WERI-Rb-1 (cell line): ENCODE data around the gene SLC17A2.
"Not testable (repeated sequence)": the region's sequence is repeated elsewhere in the genome, so short reads cannot be mapped to it uniquely, and the experiment has no call there.

Source experiments
- DNase-seq: peaks from one replicate; pipeline ENCODE4 v3.0.0-alpha.2; 2020
- H3K27ac ChIP-seq: fragments of 250-450 bp; sonication (Bioruptor Pico); 2 replicates; pipeline ENCODE4 v1.5.1; 2020; ENCODE audit warnings: mild to moderate bottlenecking, moderate library complexity
- H3K27me3 ChIP-seq: fragments of 250-450 bp; sonication (Bioruptor Pico); 2 replicates; pipeline ENCODE4 v1.5.1; 2021; ENCODE audit warnings: mild to moderate bottlenecking, low read depth, moderate library complexity; ENCODE audit not compliant: insufficient read depth, severe bottlenecking
- H3K36me3 ChIP-seq: fragments of 250-450 bp; sonication (Bioruptor Pico); 2 replicates; pipeline ENCODE4 v1.5.1; 2020; ENCODE audit warnings: mild to moderate bottlenecking, moderate library complexity
- H3K4me3 ChIP-seq: 2 replicates; pipeline ENCODE4 v1.5.1; 2011; ENCODE audit warnings: low read depth, mild to moderate bottlenecking, control low read depth, low read length
- H3K9me3 ChIP-seq: fragments of 250-450 bp; sonication (Bioruptor Pico); 2 replicates; pipeline ENCODE4 v1.5.1; 2021; ENCODE audit warnings: mild to moderate bottlenecking, moderate library complexity; ENCODE audit not compliant: severe bottlenecking
- CTCF ChIP-seq: IDR thresholded peaks from 2 replicates; pipeline ENCODE4 v1.5.1; 2011; ENCODE audit warnings: low read depth, mild to moderate bottlenecking, control low read depth, inconsistent platforms, low read length

Gene SLC17A2

GRCh38 chr6:25949695-25950094 lies 19.2 kb upstream of the SLC17A2 start:
- Histone ChIP-seq H3K27ac (no peak overlapping the region), H3K9me3 (peaks cover 4% of the 10 kb centered on the region), H3K27me3 (no peaks in the 10 kb centered on the region), H3K4me3 (no peak overlapping the region), H3K36me3 (no peaks in the 10 kb centered on the region)
- no peak for DNase-seq
- TF ChIP-seq CTCF: no peak

GRCh38 chr6:25947492-25947891 lies 17.0 kb upstream of the SLC17A2 start:
- H3K36me3 ChIP-seq, H3K27ac ChIP-seq, H3K27me3 ChIP-seq, H3K9me3 ChIP-seq, H3K4me3 ChIP-seq, DNase-seq: not testable (repeated sequence)

GRCh38 chr6:25946631-25947030 lies 16.1 kb upstream of the SLC17A2 start:
- no peak for DNase-seq
- Histone ChIP-seq H3K27me3 (no peaks in the 10 kb centered on the region), H3K36me3 (no peaks in the 10 kb centered on the region), H3K27ac (no peak overlapping the region), H3K9me3 (peaks cover 4% of the 10 kb centered on the region), H3K4me3 (no peak overlapping the region)
- TF ChIP-seq CTCF: no peak

GRCh38 chr6:25945738-25946137 lies 15.2 kb upstream of the SLC17A2 start:
- not testable (repeated sequence) for H3K36me3 ChIP-seq, H3K9me3 ChIP-seq, H3K27ac ChIP-seq, H3K4me3 ChIP-seq, DNase-seq, H3K27me3 ChIP-seq

GRCh38 chr6:25944688-25945574 lies 14.4 kb upstream of the SLC17A2 start:
- Histone ChIP-seq H3K4me3 (no peak overlapping the region), H3K27ac (no peak overlapping the region), H3K9me3 (peaks cover 4% of the 10 kb centered on the region), H3K27me3 (no peaks in the 10 kb centered on the region), H3K36me3 (no peaks in the 10 kb centered on the region)
- no peak for DNase-seq
- TF ChIP-seq CTCF: no peak

GRCh38 chr6:25943887-25944286 lies 13.4 kb upstream of the SLC17A2 start:
- peaks cover 4% of the 10 kb centered on the region for H3K9me3 ChIP-seq
- no peak overlapping the region for H3K4me3 ChIP-seq
- DNase-seq: no peak
- no peak for TF ChIP-seq CTCF
- H3K27me3 ChIP-seq: no peaks in the 10 kb centered on the region
- no peak overlapping the region for H3K27ac ChIP-seq
- no peaks in the 10 kb centered on the region for H3K36me3 ChIP-seq
